Measurements from ENCODE around the gene HNRNPU.
"Not testable (repeated sequence)": the region's sequence is repeated elsewhere in the genome, so short reads cannot be mapped to it uniquely, and the experiment has no call there.

Gene HNRNPU

DNA sequence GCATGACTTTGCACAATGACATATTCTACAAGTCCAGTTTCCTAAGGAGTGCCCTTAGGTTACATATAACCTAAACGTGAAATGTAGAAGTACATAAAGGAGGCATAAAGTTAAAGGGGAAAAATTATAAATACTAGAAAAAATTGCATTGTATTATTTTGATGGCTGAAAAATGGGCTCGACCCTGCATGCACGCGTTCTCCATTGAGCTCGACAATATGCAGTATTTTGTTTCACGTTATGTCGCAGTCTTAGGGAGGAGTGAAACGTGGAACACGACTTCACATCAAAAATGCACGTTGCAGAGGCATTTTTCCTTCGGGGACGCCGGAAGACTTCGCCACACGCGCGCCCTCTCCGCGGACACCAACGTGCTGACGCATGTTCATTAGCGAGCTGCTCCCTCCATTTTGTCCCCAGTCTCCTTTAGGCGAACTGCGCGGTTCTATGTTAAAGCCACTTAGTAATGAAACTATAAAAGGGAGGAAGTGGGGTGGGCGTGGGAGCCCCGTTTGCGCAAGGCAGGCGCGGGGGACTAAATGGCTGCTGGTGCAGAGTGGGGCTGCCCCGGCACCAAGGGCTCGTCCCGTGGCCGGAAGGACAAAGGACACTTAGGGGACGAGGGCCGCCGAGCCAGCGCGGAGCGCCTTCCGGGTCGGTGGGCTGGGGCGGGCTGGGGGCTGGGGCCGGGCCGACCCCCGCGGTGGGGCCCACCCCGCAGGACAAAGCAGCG, 29.6 kb downstream of the HNRNPU start:
- Histone ChIP-seq H3K36me3 (peaks cover 9% of the 10 kb centered on the region; the same call in 1 of the 2 replicates), H3K4me1 (no peaks in the 10 kb centered on the region; the same call in 1 of the 2 replicates), H3K27me3 (no peaks in the 10 kb centered on the region), H3K4me3 (ENCODE audit: low read depth, low read length) (peak overlapping the region; percentile 97), H3K9me3 (no peaks in the 10 kb centered on the region)
- TF ChIP-seq, protein P1, sequence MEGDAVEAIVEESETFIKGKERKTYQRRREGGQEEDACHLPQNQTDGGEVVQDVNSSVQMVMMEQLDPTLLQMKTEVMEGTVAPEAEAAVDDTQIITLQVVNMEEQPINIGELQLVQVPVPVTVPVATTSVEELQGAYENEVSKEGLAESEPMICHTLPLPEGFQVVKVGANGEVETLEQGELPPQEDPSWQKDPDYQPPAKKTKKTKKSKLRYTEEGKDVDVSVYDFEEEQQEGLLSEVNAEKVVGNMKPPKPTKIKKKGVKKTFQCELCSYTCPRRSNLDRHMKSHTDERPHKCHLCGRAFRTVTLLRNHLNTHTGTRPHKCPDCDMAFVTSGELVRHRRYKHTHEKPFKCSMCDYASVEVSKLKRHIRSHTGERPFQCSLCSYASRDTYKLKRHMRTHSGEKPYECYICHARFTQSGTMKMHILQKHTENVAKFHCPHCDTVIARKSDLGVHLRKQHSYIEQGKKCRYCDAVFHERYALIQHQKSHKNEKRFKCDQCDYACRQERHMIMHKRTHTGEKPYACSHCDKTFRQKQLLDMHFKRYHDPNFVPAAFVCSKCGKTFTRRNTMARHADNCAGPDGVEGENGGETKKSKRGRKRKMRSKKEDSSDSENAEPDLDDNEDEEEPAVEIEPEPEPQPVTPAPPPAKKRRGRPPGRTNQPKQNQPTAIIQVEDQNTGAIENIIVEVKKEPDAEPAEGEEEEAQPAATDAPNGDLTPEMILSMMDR (IDR thresholded peaks at IDR 0.05; ENCODE audit: low read depth, low read length) = no peak
- peak; percentile 96 for DNase-seq

- H3K9me3 ChIP-seq = no peaks in the 10 kb centered on the region
- no peaks in the 10 kb centered on the region; the same call in 1 of the 2 replicates for H3K4me1 ChIP-seq
- peak; percentile 66 for DNase-seq
- TF ChIP-seq, protein P1 (IDR thresholded peaks at IDR 0.05; ENCODE audit: low read depth, low read length) = peak; percentile 44
- peaks cover 4% of the 10 kb centered on the region; the same call in 1 of the 2 replicates for H3K36me3 ChIP-seq
- peak overlapping the region; percentile 97 for H3K4me3 ChIP-seq (ENCODE audit: low read depth, low read length)
- no peaks in the 10 kb centered on the region for H3K27me3 ChIP-seq
Observed at GRCh38 chr1:244833734-244834542, 30.4 kb downstream of the HNRNPU start.

- not testable (repeated sequence) for H3K4me1 ChIP-seq, H3K36me3 ChIP-seq, DNase-seq, H3K9me3 ChIP-seq, H3K27me3 ChIP-seq
- H3K4me3 ChIP-seq (ENCODE audit: low read depth, low read length) = peak overlapping the region; percentile 97
Observed at GRCh38 chr1:244833260-244833659, 31.1 kb downstream of the HNRNPU start.

- DNase-seq = no peak
- Histone ChIP-seq H3K36me3 (no peaks in the 10 kb centered on the region), H3K4me3 (ENCODE audit: low read depth, low read length) (no peak overlapping the region), H3K27me3 (no peaks in the 10 kb centered on the region), H3K9me3 (no peaks in the 10 kb centered on the region), H3K4me1 (no peaks in the 10 kb centered on the region)
- TF ChIP-seq, protein P1 (IDR thresholded peaks at IDR 0.05; ENCODE audit: low read depth, low read length) = no peak
Observed at GRCh38 chr1:244830639-244831038, 33.7 kb downstream of the HNRNPU start.

GRCh38 chr1:244826712-244827111, 37.6 kb downstream of the HNRNPU start:
- H3K4me1 ChIP-seq = no peaks in the 10 kb centered on the region
- H3K4me3 ChIP-seq (ENCODE audit: low read depth, low read length) = no peak overlapping the region
- no peaks in the 10 kb centered on the region for H3K36me3 ChIP-seq
- H3K27me3 ChIP-seq = no peaks in the 10 kb centered on the region
- H3K9me3 ChIP-seq = no peaks in the 10 kb centered on the region
- DNase-seq = no peak
- TF ChIP-seq, protein P1 (IDR thresholded peaks at IDR 0.05; ENCODE audit: low read depth, low read length) = no peak

GRCh38 chr1:244822878-244823277, 41.5 kb downstream of the HNRNPU start:
- TF ChIP-seq, protein P1 (IDR thresholded peaks at IDR 0.05; ENCODE audit: low read depth, low read length) = no peak
- no peaks in the 10 kb centered on the region for H3K36me3 ChIP-seq
- no peaks in the 10 kb centered on the region for H3K27me3 ChIP-seq
- H3K9me3 ChIP-seq = no peaks in the 10 kb centered on the region
- no peak overlapping the region for H3K4me3 ChIP-seq (ENCODE audit: low read depth, low read length)
- no peak for DNase-seq
- no peaks in the 10 kb centered on the region for H3K4me1 ChIP-seq
